Activated B cell treated with CpG ODN at 0.5 μM for 24 hours (primary cell): ENCODE results near the gene LRRC37B. TPM values are rescaled to one million over a fixed set of nuclear protein-coding genes. Genes with fewer than 3 reads are reported as not detected.

Experiments
- ATAC-seq: fragments of 200-7000 bp; cut with Tn5 transposase; one replicate; pipeline ENCODE4 v1.10.0; 2021; ENCODE audit warnings: low read depth, mild to moderate bottlenecking, moderate library complexity
- CTCF ChIA-PET: fragments of 350-600 bp; sonication (Branson Sonifier 250); formaldehyde crosslinking; loops from one replicate; lab custom pipeline; 2021; ENCODE audit warnings: antibody characterized with exemption; lab: Charles Lee
- POLR2A ChIA-PET: fragments of 350-600 bp; sonication (Branson Sonifier 250); formaldehyde crosslinking; loops from one replicate; lab custom pipeline; 2021; ENCODE audit warnings: antibody characterized with exemption; lab: Charles Lee
- DNase-seq: peaks from one replicate; pipeline ENCODE4 v3.0.0; 2022
- H3K27ac Mint-ChIP-seq: one replicate; pipeline ENCODE4 v1.8.0; 2020; ENCODE audit warnings: mixed read lengths
- H3K27me3 Mint-ChIP-seq: one replicate; pipeline ENCODE4 v1.8.0; 2021; ENCODE audit warnings: mixed read lengths
- H3K36me3 Mint-ChIP-seq: one replicate; pipeline ENCODE4 v1.8.0; 2021; ENCODE audit warnings: low read depth, mixed read lengths
- H3K4me1 Mint-ChIP-seq: one replicate; pipeline ENCODE4 v1.8.0; 2021; ENCODE audit warnings: mixed read lengths
- H3K4me3 Mint-ChIP-seq: one replicate; pipeline ENCODE4 v1.8.0; 2020; ENCODE audit warnings: mild to moderate bottlenecking, mixed read lengths
- H3K9me3 Mint-ChIP-seq: one replicate; pipeline ENCODE4 v1.8.0; 2020; ENCODE audit warnings: mixed read lengths
- intact Hi-C: fragments of 100-400 bp; cut with micrococcal nuclease; formaldehyde crosslinking; loops from one replicate; pipeline ENCODE4 v1.15.1; 2024
- total RNA-seq: library from RNA; stranded (reverse); gene quantifications from 2 replicates; pipeline ENCODE4 v1.2.3, GENCODE V29; 2022
- TF ChIP-seq, protein P1 (sequence below): fragments of 200-600 bp; IDR thresholded peaks from one replicate; pipeline ENCODE4 v1.8.0; 2022; ENCODE audit warnings: antibody characterized with exemption, mild to moderate bottlenecking

LRRC37B gene
- total RNA-seq, 1 donor from 2014 or later = 19.5 TPM

DNA sequence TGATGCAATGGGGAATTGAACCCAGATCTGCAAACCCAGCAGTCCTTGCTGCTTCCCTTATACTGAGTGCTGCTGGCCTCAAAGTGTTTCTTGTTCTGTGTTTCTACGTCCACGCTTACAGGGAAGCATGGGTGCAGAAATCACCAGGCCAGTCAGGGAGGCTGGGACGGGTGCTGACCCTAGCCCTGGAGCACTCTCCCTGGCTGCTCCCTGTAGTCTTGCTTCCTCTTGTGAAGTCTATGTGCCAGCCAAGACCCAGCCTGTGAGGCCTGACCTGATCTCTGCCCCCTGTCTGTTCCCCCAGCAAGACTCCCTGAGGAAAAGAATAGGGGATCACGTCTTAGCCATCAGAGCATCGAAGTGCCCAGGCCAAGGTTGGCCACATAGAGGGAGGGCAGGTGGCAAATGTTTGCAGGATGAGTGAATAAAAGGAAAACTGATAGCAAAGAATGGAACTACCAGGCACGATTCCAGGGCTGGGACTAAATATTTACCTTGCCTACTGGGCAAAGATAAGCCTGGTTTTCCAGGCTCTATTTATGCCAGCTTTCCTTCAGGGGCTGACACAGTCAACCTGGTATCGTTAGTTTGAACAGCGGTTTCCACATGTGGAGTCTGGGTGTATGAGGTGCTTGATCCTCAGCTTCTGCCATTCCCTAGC lies 93.9 kb downstream of the LRRC37B start:
- ATAC-seq = no peak
- intact Hi-C loops = no loop called here
- H3K36me3 Mint-ChIP-seq = no peaks in the 10 kb centered on the region
- no peaks in the 10 kb centered on the region for H3K4me1 Mint-ChIP-seq
- POLR2A ChIA-PET = no interaction called here
- no peak overlapping the region for H3K4me3 Mint-ChIP-seq
- H3K27ac Mint-ChIP-seq = no peak overlapping the region
- DNase-seq = no peak
- TF ChIP-seq, protein P1, sequence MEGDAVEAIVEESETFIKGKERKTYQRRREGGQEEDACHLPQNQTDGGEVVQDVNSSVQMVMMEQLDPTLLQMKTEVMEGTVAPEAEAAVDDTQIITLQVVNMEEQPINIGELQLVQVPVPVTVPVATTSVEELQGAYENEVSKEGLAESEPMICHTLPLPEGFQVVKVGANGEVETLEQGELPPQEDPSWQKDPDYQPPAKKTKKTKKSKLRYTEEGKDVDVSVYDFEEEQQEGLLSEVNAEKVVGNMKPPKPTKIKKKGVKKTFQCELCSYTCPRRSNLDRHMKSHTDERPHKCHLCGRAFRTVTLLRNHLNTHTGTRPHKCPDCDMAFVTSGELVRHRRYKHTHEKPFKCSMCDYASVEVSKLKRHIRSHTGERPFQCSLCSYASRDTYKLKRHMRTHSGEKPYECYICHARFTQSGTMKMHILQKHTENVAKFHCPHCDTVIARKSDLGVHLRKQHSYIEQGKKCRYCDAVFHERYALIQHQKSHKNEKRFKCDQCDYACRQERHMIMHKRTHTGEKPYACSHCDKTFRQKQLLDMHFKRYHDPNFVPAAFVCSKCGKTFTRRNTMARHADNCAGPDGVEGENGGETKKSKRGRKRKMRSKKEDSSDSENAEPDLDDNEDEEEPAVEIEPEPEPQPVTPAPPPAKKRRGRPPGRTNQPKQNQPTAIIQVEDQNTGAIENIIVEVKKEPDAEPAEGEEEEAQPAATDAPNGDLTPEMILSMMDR = no peak
- CTCF ChIA-PET = interaction anchor here (1.6 kb wide), 1 partner anchor 39 kb away, joined by 5 read pairs; no protein-coding TSS in a partner anchor
- H3K27me3 Mint-ChIP-seq = peaks cover 7% of the 10 kb centered on the region
- H3K9me3 Mint-ChIP-seq = no peaks in the 10 kb centered on the region

DNA sequence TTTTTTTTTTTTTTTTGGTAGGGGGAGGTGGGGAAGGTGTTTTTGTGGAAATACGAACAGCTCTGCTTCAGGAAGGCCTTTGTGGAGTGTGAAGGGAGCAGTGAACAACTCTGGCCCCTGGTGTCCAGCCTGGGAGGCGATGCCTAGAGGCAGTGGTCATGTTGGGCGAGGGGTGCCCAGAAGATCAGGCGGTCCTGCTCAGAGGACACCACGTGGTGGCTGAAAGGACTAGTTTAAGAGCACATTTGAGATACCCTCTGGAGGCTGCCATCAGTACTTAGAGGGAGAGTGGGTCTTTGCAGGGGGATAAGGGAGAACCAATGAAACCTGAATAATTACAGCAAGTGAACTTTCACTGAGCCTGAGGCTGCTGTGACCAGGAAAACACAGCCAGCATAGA lies 95.0 kb downstream of the LRRC37B start:
- H3K9me3 Mint-ChIP-seq = no peaks in the 10 kb centered on the region
- intact Hi-C loops = no loop called here
- peaks cover 5% of the 10 kb centered on the region for H3K27me3 Mint-ChIP-seq
- H3K4me3 Mint-ChIP-seq = no peak overlapping the region
- TF ChIP-seq, protein P1 = no peak
- no peaks in the 10 kb centered on the region for H3K36me3 Mint-ChIP-seq
- H3K4me1 Mint-ChIP-seq = peaks cover 6% of the 10 kb centered on the region
- no peak for ATAC-seq
- ChIA-PET POLR2A (no interaction called here), CTCF (no interaction called here)
- H3K27ac Mint-ChIP-seq = no peak overlapping the region
- no peak for DNase-seq

DNA sequence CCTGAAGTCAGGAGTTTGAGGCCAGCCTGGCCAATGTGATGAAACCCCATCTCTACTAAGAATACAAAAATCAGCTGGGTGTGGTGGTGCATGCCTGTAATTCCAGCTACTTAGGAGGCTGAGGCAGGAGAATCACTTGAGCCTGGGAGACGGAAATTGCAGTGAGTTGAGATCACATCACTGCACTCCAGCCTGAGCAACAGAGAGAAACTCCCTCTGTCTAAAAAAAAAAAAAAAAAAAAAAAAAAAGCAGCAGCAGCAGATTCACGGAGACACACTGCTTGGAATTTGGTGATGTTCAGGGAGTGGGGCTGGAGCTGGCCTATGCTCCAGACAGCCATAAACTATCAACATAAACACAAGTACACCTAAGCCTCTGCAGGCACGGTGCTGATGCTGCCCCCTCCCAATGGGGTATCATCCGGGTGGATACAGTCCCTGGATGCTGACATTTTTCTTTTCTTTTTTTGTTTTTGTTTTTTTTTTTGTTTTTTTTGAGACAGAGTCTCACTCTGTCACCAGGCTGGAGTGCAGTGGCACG lies 95.5 kb downstream of the LRRC37B start:
- POLR2A ChIA-PET = no interaction called here
- Mint-ChIP-seq H3K4me1 (peaks cover 6% of the 10 kb centered on the region), H3K36me3 (no peaks in the 10 kb centered on the region), H3K4me3 (no peak overlapping the region), H3K27me3 (peaks cover 5% of the 10 kb centered on the region), H3K9me3 (no peaks in the 10 kb centered on the region), H3K27ac (no peak overlapping the region)
- ATAC-seq (no peak), DNase-seq (no peak)
- TF ChIP-seq, protein P1 = no peak
- intact Hi-C loops = no loop called here
- CTCF ChIA-PET = no interaction called here

Other genes starting within 250 kb of the LRRC37B start
- 27.0 and 28.8 TPM in 2 replicates for gene COPRS, start 148.1 kb upstream of the LRRC37B start, total RNA-seq
- 117 and 124 TPM in 2 replicates for gene UTP6, start 105.7 kb upstream of the LRRC37B start, total RNA-seq
- 36.2 and 38.2 TPM in 2 replicates for gene SUZ12, start 70.4 kb upstream of the LRRC37B start, total RNA-seq
- gene RHOT1, start 135.1 kb downstream of the LRRC37B start, total RNA-seq = 14.8 and 16.2 TPM in 2 replicates